Activated CD4-positive, alpha-beta T cell treated with anti-CD3 and anti-CD28 coated beads, Interleukin-2, amount 50 U/mL, for 4 hours (primary cell): ENCODE data around the gene ACSL1.
"Not testable (repeated sequence)": the region's sequence is repeated elsewhere in the genome, so short reads cannot be mapped to it uniquely, and the experiment has no call there.

Experiments used
- DNase-seq, 2 experiments: peaks; one replicate each; pipeline ENCODE4 v3.0.0-alpha.2; 2020

ACSL1 gene

DNA sequence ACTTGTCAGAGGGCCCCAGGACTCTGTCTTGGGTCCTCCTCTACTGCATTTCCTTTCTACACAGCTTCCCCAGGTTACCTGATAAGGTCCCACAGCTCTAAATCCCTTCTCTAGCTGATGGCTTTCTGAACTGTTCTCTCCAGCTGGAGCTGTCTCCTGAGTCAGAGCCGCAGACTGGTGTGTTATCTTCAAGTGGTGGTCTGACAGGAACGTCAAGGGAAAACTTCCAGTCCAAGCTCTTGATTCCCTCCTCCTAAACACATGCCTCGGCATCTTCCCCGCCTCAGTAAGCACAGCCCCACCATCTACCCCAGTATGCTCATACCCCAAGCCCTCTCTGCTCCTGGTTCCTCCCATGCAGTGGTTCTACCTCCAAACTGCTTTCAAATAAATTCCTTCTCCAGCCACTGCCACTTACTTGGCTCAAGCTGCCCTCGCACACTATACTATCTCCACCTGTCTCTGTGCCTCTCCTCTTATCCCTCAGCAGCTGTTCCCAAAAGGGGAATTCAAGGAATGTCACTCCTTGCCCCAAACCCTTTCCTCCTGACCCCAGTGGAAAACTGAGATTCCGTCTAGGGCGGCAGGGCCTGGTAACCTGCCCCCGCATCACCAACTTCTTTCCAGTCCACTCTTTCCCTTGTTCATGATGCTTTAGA lies 74.7 kb downstream of the ACSL1 start:
- DNase-seq: no peak

DNA sequence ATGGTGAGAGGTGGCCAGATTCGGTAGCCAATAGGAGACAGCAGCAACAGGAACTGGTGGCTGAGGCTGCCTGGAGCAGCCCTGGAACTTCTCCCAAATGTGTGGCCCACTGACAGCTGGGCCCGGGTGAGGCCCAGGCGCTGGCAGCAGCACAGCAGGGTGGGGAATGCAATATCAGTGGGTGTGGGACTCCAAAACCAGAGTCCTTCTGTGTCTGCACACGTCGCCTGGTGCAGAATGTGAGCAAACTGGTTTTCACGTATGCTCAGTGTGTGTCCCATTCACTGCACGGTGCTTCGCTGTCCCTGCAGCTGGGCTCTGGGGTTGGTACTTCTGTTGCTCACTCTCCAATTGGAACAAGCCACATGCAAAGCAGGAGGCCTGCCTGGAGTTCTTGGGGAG lies 77.5 kb downstream of the ACSL1 start:
- DNase-seq: no peak

DNA sequence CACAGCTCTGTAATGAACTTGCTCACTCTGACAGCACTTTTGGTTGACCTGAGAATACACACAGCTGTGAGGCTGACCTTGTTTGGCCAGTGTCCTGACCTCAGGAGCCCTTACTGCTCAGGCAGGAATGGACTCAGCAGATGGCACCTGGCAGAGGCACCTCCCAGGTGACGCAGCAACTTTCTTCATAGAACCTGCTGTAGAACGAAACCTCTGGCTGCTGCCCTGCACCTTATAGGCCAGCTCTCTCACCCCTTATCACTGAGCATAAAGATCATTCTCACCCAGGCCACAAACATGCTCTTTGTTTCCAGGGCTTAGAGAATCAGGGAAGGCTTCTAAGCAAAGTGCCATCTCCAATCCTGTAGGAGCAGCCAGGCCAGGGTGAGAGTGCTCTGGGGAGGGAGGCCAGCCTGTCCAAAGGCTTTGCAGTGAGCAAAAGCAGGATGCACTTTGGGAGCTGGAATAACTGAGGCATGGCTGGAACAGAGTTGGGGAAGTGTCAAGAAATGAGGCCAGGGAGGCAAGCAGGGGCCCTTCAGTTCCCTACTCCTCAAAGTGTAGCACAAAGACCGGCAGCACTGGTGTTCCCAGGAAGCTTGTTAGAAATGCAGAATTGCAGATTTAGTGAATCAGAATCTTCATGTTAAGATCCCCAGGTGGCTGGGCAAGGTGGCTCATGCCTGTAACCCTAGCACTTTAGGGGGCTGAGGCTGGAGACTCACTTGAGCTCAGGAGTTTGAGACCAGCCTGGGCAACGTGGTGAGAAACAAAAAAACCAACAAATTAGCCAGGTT lies 78.5 kb downstream of the ACSL1 start:
- no peak for DNase-seq

DNA sequence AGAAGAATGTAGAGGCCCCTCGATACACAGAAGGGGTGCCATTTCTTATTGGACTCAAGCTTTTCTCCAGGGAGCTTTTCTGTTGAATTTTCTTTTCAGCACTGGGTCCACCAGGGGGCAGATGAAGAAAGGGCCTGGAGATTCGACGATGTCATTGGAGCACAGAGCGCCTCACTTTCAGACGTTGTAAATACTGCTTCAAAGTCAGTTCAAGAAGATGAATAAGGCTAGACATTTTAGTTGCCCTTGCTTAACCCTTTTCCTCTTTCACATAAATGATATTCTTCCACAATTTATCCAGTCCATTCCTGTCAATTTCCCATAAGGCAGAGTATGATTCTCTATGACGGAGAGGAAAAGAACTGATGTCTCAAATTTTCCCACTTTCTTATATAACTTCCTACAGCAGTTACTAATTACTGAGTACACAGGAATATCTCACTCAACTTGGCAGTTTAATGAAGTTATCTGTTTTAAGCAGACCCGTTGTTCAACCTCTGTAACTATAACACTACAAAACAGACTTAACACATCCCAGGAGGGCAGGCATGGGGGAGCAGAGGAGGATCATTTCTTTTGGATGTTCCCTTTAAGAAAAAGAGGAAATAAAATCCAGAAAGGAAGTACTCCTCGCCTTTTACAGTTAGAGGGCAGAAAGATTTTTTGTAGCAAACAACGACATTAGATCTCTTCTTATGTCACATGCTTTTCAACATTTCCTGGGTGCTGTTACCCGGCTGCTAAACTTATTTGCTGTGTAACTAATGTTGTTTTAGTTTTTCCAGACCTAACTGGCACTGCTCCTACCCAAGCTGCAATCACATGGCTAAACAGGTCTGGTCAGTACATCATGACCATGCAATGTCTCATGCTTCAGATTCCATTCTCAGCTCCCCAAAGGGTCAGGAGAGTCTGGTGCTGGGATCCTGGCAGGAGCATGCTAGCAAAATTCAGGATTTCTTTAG lies 79.7 kb downstream of the ACSL1 start:
- peak; percentile 69 to 74 for DNase-seq

DNA sequence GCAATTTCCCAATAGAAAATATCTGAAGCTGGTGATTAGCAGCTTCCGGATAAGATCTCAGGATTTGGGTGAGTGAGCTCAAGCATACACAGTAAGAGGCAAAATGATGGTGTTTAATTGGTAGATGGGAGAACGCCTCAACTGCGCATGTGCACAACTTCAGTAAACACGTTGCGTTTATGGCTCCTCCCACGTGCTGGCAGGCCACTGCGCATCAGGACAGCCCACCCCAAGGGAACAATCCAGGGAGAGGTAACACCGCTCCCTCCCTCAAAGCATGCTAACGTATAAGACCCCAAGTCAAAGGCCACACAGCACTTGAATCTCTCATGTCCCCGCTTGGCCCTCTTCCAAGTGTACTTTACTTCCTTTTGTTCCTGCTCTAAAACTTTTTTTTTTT lies 81.5 kb downstream of the ACSL1 start:
- no peak for DNase-seq

GRCh38 chr4:184743650-184744049 lies 82.1 kb downstream of the ACSL1 start:
- DNase-seq: no peak

- not testable (repeated sequence) for DNase-seq
Observed at GRCh38 chr4:184741651-184742050, 84.1 kb downstream of the ACSL1 start.

DNA sequence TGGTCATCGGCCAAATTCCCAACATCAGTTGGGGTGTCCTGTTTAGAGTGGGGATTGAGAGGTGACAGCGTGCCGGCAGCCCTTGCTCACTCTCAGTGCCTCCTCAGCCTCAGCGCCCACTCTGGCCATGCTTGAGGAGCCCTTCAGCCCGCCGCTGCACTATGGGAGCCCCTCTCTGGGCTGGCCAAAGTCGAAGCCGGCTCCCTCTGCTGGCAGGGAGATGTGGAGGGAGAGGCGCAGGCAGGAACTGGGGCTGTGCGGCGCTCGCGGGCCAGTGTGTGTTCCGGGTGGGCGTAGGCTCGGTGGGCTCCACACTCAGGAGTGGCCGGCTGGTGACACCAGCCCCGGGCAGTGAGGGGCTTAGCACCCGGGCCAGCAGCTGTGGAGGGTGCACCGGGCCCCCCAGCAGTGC lies 84.8 kb downstream of the ACSL1 start:
- no peak for DNase-seq

GRCh38 chr4:184739575-184739974 lies 86.2 kb downstream of the ACSL1 start:
- DNase-seq: not testable (repeated sequence)

DNA sequence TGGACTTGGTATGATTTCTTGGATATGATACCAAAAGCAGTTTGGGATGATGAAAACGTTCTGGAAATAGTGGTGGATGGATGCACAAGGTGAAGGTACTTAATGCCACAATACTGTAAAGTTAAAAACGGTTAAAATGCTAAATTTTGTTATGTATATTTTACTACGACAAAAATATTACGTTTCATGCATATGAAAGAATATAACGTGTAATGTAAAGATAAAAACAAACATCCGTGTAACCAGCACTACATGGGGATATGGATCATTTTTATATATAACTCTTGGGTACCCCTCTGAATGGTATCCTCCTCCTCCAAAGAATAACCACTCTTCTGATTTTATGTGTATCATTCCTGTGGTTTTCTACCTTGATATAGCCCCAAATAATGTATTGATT lies 91.0 kb downstream of the ACSL1 start:
- DNase-seq: no peak

DNA sequence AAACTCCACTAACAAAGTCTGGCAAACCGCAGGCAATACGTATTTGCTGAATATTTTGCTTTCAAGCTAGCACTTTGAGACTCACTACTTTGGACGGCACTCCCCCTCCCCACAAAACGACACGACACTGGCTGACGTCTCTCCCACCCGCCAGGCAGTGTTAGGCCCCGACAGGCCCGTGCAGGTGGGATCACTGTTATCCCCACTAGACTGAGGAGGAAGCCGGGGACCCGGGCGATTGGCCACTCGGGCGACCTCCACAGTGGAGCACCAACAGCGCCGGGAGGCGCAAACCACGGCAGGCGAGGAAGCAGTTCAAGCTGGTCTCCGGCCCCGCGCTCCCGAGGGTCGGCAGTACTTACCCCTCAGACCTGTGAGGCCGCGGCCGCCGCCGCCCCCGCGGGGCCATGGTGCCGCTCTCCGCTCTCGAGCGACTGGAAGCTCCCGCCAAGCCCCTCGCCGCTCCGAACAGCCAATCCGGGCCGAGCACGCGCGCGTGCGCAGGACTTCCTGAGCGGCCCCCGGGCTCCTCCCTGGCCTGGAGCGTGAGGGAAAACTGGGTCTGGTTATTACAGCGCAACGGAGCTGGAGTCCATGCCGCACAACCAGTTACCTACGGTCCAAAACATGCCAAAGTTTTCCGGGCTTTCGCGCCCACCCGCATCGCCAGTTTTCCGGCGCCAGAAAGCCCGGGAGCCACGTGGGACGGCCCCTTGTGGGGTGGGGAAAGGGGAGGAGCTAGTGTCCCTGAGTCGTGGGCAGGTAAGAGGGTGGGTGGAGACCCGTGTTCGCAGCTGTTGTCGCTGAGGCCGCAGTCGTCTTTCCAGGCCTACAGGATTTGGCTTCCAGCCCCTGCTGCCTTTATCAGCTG lies 91.9 kb downstream of the ACSL1 start, which contains the start of gene CENPU:
TSS of gene CENPU (minus strand) at position 443 of the 871 bp plus-strand sequence. CDS start at position 409, 34 bp downstream.
- peak; percentile 91 for DNase-seq

DNA sequence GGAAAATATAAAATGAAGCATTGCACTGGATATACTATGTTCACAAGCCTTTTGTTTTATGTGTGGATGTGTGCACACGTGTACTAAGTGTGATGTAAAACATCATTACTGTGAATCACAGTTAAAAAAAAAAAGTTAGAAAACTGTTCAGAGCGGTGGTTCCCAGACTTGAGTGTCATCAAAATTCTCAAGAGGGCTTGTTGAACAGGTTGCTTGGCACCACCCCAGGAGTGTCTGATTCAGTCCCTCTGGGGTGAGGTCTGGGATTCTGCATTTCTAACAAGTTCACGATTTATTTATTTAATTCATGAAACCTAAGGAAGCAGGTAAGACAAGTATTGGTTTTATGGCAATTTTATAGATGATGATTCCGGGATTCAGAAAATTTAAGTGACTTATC lies 93.6 kb downstream of the ACSL1 start:
- DNase-seq: no peak

GRCh38 chr4:184731056-184731455 lies 94.7 kb downstream of the ACSL1 start:
- DNase-seq: no peak

DNA sequence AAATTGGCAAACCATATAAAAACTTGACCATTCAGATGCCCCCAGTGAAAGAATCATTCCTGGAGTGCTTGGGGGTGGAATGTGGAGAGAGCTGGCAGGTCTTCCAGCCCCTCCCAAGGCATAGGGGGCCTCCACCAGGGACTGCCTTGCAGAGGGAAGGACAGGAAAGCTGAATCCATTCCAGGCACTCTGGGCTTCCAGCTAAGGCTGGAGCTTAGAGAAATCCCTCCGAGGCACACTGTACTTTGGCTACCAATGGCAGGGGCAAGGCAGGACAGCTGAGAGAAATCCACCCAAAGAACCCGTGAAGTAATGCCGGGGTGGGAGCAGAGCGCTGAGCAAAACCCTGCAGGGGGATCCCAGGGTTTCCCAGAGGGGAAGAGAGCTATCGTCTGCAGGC lies 95.8 kb downstream of the ACSL1 start:
- DNase-seq: no peak

GRCh38 chr4:184728858-184729257 lies 96.9 kb downstream of the ACSL1 start:
- DNase-seq: no peak

- no peak for DNase-seq
Observed at GRCh38 chr4:184727430-184727829, 98.3 kb downstream of the ACSL1 start.

DNA sequence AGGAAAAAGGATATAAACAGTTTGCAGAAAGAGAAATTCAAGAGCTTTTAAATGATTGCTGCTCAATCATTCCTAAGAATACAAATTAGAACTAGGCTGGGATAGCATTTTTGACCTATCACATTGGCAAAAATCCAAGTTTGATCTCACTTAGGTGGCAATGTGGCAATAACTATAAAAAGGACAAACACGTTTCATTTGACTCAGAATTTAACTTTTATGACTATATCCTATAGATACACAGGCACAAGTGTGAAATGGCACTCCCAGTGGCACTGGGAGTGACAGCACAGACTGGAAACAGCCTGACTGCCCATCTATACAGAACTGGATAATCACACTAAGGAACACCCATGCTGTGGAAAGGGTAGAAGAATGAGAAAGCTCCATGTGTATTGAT lies 103.0 kb downstream of the ACSL1 start:
- DNase-seq: no peak

DNA sequence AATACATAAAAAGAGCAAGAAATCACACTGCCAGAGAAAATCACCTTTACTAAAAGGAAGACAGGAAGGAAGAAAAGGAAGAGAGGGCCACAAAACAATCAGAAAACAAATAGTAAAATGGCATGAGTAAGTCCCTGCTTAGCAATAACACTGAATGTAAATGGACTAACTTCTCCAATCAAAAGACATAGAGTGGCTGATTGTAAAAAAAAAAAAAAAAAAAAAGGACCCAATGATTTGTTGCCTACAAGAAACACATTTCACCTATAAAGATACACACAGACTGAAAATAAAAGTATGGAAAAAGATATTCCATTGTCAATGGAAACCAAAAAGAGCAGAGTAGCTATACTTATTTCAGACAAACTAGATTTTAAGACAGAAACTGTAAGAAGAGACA lies 104.5 kb downstream of the ACSL1 start:
- DNase-seq: no peak

GRCh38 chr4:184719407-184719806 lies 106.4 kb downstream of the ACSL1 start:
- no peak for DNase-seq

DNA sequence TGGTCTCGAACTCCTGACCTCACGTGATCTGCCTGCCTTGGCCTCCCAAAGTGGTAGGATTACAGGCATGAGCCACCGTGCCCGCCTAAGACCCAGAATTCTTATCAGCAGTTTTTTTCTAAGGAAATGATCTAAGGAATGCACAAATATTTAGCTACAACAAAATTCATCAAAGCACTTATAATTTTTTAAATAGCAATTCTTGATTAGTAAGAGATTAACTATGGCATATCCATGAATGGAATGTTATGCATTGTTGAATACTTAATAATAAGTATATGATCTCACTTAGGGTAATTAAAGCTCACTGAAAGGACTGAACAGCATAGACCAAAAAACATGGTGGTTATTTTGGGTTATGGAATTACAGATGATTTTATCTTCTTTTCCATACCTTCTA lies 110.2 kb downstream of the ACSL1 start:
- DNase-seq: no peak

DNA sequence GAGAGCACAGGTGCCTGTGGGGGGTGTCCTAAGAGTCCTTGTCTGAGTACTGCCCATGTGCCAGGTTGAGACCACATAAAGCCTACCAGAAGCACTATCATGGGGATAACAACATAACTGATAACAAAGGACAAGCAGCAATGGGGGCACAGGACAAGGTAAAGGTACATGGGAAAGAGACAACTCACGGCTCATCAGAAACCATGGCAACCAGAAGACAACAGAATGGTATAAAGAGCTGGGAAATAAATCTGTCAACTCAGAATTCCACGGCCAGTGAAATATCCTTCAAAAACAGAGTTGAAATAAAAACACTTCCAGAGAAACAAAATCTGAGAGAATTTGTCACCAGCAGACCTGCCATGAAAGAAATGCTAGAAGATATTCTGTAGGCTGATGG lies 111.9 kb downstream of the ACSL1 start:
- no peak for DNase-seq

DNA sequence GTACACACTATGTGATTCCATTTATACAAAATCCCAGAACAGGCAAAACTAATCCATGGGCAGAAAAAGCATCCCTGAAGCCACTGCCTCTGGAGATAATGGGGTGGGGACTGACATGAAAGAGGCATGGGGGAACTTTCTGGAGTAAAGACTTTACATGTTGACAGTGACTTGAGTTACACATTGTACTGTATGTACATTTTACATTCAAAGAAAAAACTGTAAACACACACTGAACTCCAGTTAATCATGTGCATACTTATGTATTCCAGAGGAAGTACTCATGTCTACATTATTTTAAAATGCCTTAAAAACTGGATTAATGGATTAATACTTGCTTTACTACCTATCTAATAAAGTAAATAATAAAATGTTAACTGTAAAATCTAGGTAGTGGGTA lies 113.4 kb downstream of the ACSL1 start:
- DNase-seq: no peak
